Fibroblast of the conjunctiva (primary cell): ENCODE results near the gene ABHD15.
"Not testable (repeated sequence)": the region's sequence is repeated elsewhere in the genome, so short reads cannot be mapped to it uniquely, and the experiment has no call there.

Experiments
- DNase-seq: peaks from one replicate; pipeline ENCODE4 v3.0.0-alpha.2; 2010; ENCODE audit warnings: low read depth

ABHD15 gene

GRCh38 chr17:29568331-29569244, 1.8 kb upstream of the ABHD15 start, which contains the start of gene TP53I13:
Gene TP53I13 (plus strand): TSS chr17:29568701. CDS start chr17:29568759, 58 bp downstream.
- no peak for DNase-seq

GRCh38 chr17:29567554-29568330, 905 bp upstream of the ABHD15 start:
- no peak for DNase-seq

GRCh38 chr17:29567304-29567553, 392 bp upstream of the ABHD15 start:
- no peak for DNase-seq

GRCh38 chr17:29565643-29566472, 979 bp downstream of the ABHD15 start:
- no peak for DNase-seq

DNA sequence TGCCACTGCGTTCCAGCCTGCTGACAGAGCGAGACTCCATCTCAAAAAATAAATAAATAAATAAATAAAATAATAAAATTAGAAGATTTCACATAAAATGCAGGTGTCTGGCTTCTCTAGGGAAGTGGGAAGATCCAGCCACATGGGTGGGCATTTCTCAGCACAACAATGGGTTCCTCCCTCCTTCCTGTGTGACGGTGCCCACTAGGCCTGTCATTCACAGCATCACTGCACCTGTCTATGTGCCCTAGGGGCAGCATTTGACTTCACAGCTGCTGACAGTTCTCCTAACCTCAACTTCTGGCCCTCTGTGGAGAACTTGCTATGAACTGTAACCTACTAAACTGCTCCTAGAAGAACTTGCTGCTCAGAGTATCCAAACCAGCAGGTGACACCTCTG, 3.0 kb downstream of the ABHD15 start:
- no peak for DNase-seq

- no peak for DNase-seq
These were observed 4.2 kb downstream of the ABHD15 start for GRCh38 chr17:29562615-29563014.

GRCh38 chr17:29561554-29562517, 5.0 kb downstream of the ABHD15 start:
- DNase-seq: no peak

GRCh38 chr17:29560316-29560715, 6.5 kb downstream of the ABHD15 start:
- no peak for DNase-seq

DNA sequence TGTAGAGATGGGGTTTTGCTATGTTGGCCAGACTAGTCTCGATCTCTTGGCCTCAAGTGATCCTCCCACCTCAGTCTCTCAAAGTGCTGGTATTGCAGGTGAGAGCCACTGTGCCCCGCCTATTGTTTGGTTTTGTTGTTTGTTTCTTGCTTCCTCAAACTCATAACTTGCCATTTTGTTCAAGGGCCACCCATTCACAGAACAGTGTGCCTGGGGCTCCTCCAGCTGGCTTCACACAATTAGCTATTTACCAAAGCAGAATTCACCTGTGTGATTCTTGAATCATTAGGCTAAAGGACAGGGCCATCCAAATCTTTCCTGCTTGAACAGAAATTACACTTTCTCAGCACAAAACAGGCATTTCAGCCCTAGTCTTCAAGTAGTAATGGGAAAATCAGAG, 7.2 kb downstream of the ABHD15 start:
- no peak for DNase-seq

GRCh38 chr17:29558139-29558538, 8.7 kb downstream of the ABHD15 start:
- not testable (repeated sequence) for DNase-seq

- DNase-seq: no peak
These were observed 9.1 kb downstream of the ABHD15 start for GRCh38 chr17:29557739-29558116.

GRCh38 chr17:29557085-29557738, 9.6 kb downstream of the ABHD15 start:
- no peak for DNase-seq

DNA sequence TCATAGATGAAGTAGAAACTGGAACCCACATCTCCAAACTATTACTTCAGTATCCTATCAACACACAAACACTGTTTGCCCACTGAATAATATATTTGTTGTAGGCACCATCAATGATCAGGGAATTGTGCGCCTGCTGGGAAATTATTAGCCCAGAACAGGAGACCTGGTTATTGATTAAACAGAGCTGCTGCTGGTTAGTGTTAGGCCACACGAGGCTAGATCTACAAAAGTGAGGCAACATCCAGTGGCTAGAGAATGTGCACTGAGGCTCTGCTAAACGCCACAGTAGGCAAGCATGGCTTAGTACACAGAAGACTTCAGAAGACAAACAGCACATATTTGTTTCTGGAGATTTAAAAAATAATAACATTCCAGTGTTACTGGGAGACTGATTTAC, 11.0 kb downstream of the ABHD15 start:
- no peak for DNase-seq

DNA sequence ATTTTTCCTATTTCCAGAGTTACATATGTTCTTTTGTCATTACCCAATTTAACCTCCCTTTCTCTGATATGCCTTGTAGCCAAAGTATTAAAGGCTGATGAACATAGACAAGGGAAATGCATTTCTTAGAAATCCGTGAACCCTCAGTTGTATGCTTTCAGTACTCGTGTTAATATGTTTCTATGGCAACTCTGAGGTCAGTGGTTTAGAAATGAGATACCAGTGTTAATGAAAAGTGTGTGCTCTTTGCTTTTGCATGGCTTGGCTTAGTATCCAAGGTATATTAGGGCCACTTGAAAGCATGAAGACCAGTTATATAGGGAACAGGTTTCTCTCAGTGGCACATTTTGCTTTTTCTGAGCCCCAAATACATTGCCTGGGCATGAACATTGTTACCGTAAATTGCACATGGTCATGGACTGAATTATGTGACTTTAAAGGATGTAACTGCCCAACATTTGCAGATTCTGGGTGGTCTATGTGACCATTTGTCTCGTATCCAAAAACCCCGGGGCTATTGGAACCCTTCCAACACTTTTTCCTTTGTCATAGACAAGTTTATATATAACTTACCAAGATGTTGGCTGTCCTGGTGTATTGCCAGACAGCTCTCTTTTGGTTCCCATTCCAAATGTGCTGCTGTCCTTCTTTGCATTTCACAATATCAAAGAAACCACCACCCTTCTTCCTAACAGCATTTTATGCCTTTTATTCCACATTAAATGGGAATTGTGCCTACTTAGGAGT, 17.5 kb downstream of the ABHD15 start:
- DNase-seq: no peak

- no peak for DNase-seq
These were observed 20.0 kb downstream of the ABHD15 start for GRCh38 chr17:29546830-29547229.

GRCh38 chr17:29546085-29546484, 20.8 kb downstream of the ABHD15 start:
- no peak for DNase-seq

DNA sequence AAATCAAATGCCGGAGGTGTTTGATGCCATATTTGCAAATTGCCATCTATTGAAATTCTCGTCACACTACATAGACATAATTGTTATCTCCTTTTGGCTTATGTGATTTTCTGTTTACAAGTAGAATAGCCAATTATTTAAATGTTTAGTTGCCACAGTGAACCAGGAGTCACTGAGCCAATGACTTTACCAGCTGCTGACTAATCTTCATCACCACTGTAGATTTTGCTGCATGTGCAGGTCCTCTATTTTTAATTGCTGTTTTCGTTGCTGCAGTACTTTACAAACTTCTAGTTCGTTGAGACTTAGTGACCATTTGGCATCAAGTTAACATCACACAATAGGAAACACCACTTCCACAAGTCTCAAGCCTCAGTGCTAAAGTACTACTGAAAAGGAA, 22.8 kb downstream of the ABHD15 start:
- no peak for DNase-seq

GRCh38 chr17:29533976-29534375, 32.9 kb downstream of the ABHD15 start:
- DNase-seq: no peak

DNA sequence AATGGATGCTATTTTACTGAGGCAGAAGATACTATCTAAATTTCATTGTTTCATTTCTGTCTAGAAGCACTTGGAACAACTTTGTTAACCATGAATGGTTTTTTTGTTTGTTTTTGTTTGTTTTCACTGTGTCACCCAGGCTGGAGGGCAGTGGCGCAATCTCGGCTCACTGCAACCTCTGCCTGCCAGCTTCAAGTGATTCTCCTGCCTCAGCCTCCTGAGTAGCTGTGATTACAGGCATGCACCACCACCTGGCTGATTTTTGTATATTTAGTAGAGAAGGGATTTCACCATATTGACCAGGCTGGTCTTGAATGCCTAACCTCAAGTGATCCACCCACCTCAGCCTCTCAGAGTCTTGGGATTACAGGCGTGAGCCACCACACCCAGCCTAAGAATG, 40.5 kb downstream of the ABHD15 start:
- DNase-seq: no peak

DNA sequence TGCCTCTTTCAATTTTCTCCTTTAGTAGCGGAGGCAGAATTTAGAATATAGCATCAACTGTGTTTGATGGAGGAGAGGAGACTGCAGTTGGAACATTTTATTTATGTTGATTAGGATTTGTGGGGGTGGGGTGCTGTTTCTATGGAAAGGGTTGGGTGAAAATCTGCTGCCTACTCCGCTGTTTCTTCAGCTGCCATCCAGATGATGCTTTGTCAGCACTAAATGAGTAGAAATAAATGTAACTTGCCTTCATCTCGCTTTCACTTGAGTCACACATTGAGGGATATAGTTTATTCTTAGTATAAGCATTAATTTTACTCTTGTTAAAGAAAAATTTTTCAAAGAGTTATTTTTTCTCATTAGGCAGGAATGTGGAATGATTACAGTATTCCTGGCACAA, 42.1 kb downstream of the ABHD15 start:
- DNase-seq: peak; percentile 14
